Upper lobe of left lung (tissue), 4 donors: Measurements from ENCODE around the gene GSTM1.

Source experiments
- CTCF ChIP-seq, 6 experiments: fragments of 450-650 bp in 4 of 6; fragments of 200-600 bp in 2 of 6; sonication (generic) in 2 of 6; IDR thresholded peaks; one replicate each; pipeline ENCODE4 v1.5.1; 2016 to 2019; ENCODE audit warnings: antibody characterized with exemption in 6 of 6
- EP300 ChIP-seq, 4 donors: sonication (generic); formaldehyde crosslinking; IDR thresholded peaks; one replicate each; pipeline ENCODE4 v1.5.1; 2017; ENCODE audit warnings: antibody characterized with exemption in 4 of 4, control low read depth in 2 of 4
- POLR2A ChIP-seq, 4 donors: fragments of 450-650 bp; IDR thresholded peaks; one replicate each; pipeline ENCODE4 v1.5.1; 2016 to 2017; ENCODE audit warnings: antibody characterized with exemption in 4 of 4, mild to moderate bottlenecking in 2 of 4

DNA sequence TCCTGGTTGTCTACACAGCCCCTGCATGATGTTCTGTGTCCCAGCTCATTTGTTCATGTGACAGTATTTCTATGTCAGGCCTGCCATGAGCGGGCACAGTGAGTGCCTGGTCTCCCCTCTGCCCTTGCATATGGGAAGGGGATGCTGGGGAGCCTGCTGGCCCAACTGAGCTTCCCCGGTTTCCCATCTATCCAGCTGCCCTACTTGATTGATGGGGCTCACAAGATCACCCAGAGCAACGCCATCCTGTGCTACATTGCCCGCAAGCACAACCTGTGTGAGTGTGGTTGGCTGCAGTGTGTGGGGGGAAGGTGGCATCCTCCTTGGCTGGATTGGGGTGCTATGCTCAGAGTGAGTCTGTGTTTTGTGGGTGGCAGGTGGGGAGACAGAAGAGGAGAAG, 30.2 kb upstream of the GSTM1 start:
- TF ChIP-seq CTCF (IDR thresholded peaks at IDR 0.05): no peak
- no peak for TF ChIP-seq POLR2A (IDR thresholded peaks at IDR 0.05)
- TF ChIP-seq EP300 (IDR thresholded peaks at IDR 0.05): no peak
